ENCODE results near the gene ZNF337.
"Not testable (repeated sequence)": the region's sequence is repeated elsewhere in the genome, so short reads cannot be mapped to it uniquely, and the experiment has no call there.

DNA sequence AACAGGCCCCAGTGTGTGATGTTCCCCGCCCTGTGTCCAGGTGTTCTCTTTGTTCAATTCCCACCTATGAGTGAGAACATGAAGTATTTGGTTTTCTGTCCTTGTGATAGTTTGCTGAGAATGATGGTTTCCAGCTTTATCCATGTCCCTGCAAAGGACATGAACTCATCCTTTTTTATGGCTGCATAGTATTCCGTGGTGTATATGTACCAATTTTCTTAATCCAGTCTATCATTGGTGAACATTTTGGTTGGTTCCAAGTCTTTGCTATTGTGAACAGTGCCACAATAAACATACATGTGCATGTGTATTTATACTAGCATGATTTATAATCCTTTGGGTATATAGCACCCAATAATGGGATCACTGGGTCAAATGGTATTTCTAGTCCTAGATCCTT is 66.0 kb downstream of the ZNF337 start:
- TF ChIP-seq, protein P1, sequence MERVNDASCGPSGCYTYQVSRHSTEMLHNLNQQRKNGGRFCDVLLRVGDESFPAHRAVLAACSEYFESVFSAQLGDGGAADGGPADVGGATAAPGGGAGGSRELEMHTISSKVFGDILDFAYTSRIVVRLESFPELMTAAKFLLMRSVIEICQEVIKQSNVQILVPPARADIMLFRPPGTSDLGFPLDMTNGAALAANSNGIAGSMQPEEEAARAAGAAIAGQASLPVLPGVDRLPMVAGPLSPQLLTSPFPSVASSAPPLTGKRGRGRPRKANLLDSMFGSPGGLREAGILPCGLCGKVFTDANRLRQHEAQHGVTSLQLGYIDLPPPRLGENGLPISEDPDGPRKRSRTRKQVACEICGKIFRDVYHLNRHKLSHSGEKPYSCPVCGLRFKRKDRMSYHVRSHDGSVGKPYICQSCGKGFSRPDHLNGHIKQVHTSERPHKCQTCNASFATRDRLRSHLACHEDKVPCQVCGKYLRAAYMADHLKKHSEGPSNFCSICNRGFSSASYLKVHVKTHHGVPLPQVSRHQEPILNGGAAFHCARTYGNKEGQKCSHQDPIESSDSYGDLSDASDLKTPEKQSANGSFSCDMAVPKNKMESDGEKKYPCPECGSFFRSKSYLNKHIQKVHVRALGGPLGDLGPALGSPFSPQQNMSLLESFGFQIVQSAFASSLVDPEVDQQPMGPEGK (CRISPR knock-in tag; IDR thresholded peaks at IDR 0.05; ENCODE audit: borderline replicate concordance) = not testable (repeated sequence)
- TF ChIP-seq OSR1 (CRISPR knock-in tag; IDR thresholded peaks at IDR 0.05); ZNF8 (CRISPR knock-in tag; IDR thresholded peaks at IDR 0.05); ZC3H10 (CRISPR knock-in tag; IDR thresholded peaks at IDR 0.05); ZFP3 (CRISPR knock-in tag; IDR thresholded peaks at IDR 0.05); TCF4 (CRISPR knock-in tag; IDR thresholded peaks at IDR 0.05; ENCODE audit: borderline replicate concordance); ZFP30 (CRISPR knock-in tag; IDR thresholded peaks at IDR 0.05); PPARA (CRISPR knock-in tag; IDR thresholded peaks at IDR 0.05; ENCODE audit: borderline replicate concordance); ISL1 (CRISPR knock-in tag; IDR thresholded peaks at IDR 0.05); RARB (CRISPR knock-in tag; IDR thresholded peaks at IDR 0.05); ARNTL (CRISPR knock-in tag; IDR thresholded peaks at IDR 0.05; ENCODE audit: borderline replicate concordance, low read depth): not testable (repeated sequence)
- TF ChIP-seq, protein P2, sequence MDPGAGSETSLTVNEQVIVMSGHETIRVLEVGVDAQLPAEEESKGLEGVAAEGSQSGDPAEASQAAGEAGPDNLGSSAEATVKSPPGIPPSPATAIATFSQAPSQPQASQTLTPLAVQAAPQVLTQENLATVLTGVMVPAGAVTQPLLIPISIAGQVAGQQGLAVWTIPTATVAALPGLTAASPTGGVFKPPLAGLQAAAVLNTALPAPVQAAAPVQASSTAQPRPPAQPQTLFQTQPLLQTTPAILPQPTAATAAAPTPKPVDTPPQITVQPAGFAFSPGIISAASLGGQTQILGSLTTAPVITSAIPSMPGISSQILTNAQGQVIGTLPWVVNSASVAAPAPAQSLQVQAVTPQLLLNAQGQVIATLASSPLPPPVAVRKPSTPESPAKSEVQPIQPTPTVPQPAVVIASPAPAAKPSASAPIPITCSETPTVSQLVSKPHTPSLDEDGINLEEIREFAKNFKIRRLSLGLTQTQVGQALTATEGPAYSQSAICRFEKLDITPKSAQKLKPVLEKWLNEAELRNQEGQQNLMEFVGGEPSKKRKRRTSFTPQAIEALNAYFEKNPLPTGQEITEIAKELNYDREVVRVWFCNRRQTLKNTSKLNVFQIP (CRISPR knock-in tag; IDR thresholded peaks at IDR 0.05; ENCODE audit: borderline replicate concordance, low read depth) = not testable (repeated sequence)

Measured in SK-N-SH treated with all-trans-retinoic acid at 6 μM for 48 hours (cell line).